H1 (cell line): Measurements from ENCODE around the gene ABCC10. TPM values are rescaled to one million over a fixed set of nuclear protein-coding genes. Genes with fewer than 3 reads are reported as not detected.

Experiments
- CTCF ChIA-PET: fragments of 300-600 bp; sonication (Branson Sonifier 250); formaldehyde crosslinking; loops from one replicate; lab custom pipeline; 2021; ENCODE audit not compliant: partially characterized antibody; lab: Charles Lee
- POLR2A ChIA-PET: fragments of 300-600 bp; sonication (Branson Sonifier 250); formaldehyde crosslinking; loops from one replicate; lab custom pipeline; 2021; ENCODE audit warnings: inconsistent platforms; ENCODE audit not compliant: partially characterized antibody; lab: Charles Lee
- DNase-seq, 2 experiments: peaks; one replicate each; pipeline versions ENCODE4 v3.0.0 to v3.0.0-alpha.2; 2010 to 2022; ENCODE audit warnings: low spot score in 2 of 2, low read depth in 1 of 2, mixed read lengths in 1 of 2
- FAIRE-seq: peaks from 2 replicates; lab custom pipeline; 2011; peaks lifted over from hg19 to GRCh38; lab: Jason Lieb, UNC
- H2AFZ ChIP-seq: 2 replicates; pipeline ENCODE4 v1.8.1; 2012; ENCODE audit warnings: low read length, inconsistent platforms
- H2AK5ac ChIP-seq: 2 replicates; pipeline ENCODE4 v1.6.1; 2013; ENCODE audit warnings: low read depth, low read length
- H2BK120ac ChIP-seq: replicated peaks from 2 replicates; pipeline ENCODE3; 2013; ENCODE audit warnings: low read depth, low read length, inconsistent platforms
- H2BK12ac ChIP-seq: 2 replicates; pipeline ENCODE4 v1.6.1; 2013; ENCODE audit warnings: low read depth, low read length
- H2BK15ac ChIP-seq: 2 replicates; pipeline ENCODE4 v1.6.1; 2013; ENCODE audit warnings: low read length
- H2BK20ac ChIP-seq: 2 replicates; pipeline ENCODE4 v1.6.1; 2013; ENCODE audit warnings: low read length
- H2BK5ac ChIP-seq: 2 replicates; pipeline ENCODE4 v1.6.1; 2013; ENCODE audit warnings: low read depth, low read length
- H3K14ac ChIP-seq: 2 replicates; pipeline ENCODE4 v1.6.1; 2013; ENCODE audit warnings: inconsistent platforms; ENCODE audit not compliant: insufficient read length
- H3K18ac ChIP-seq: 2 replicates; pipeline ENCODE4 v1.6.1; 2013; ENCODE audit warnings: low read length; ENCODE audit errors: extremely low read depth
- H3K23ac ChIP-seq: 2 replicates; pipeline ENCODE4 v1.6.1; 2013; ENCODE audit warnings: inconsistent platforms; ENCODE audit not compliant: insufficient read length
- H3K23me2 ChIP-seq: 2 replicates; pipeline ENCODE4 v1.6.1; 2013; ENCODE audit warnings: low read depth, low read length
- H3K27ac ChIP-seq: 2 replicates; pipeline ENCODE4 v1.6.1; 2011; ENCODE audit warnings: low read depth, low read length, inconsistent platforms
- H3K27me3 ChIP-seq, 4 experiments: replicated peaks in 1 of 4; 1 replicate in 1 of 4; 2 replicates in 3 of 4; pipeline versions ENCODE4 v1.6.1 to v1.8.1; 2011 to 2013; ENCODE audit warnings: low read length in 3 of 4, mild to moderate bottlenecking in 3 of 4, inconsistent platforms in 2 of 4, mixed read lengths in 2 of 4, moderate library complexity in 1 of 4; ENCODE audit not compliant: control insufficient read depth in 3 of 4, insufficient read depth in 3 of 4; ENCODE audit errors: extremely low read depth in 1 of 4
- H3K36me3 ChIP-seq, 4 experiments: 2 replicates each; pipeline versions ENCODE4 v1.6.1 to v1.8.1; 2011 to 2013; ENCODE audit warnings: mild to moderate bottlenecking in 4 of 4, low read length in 3 of 4, moderate library complexity in 2 of 4, control low read depth in 1 of 4, inconsistent platforms in 1 of 4; ENCODE audit not compliant: insufficient read depth in 4 of 4, control insufficient read depth in 2 of 4
- H3K4ac ChIP-seq: replicated peaks from 2 replicates; pipeline ENCODE3; 2013; ENCODE audit warnings: low read length, low read depth, mixed read lengths, inconsistent platforms; ENCODE audit not compliant: insufficient read length
- H3K4me1 ChIP-seq, 4 experiments: replicated peaks in 1 of 4; 1 replicate in 1 of 4; 2 replicates in 3 of 4; pipeline versions ENCODE4 v1.6.1 to v1.8.1; 2011 to 2013; ENCODE audit warnings: low read length in 3 of 4, inconsistent platforms in 2 of 4, mixed read lengths in 1 of 4; ENCODE audit not compliant: insufficient read depth in 4 of 4, control insufficient read depth in 3 of 4
- H3K4me2 ChIP-seq, 2 experiments: 2 replicates each; pipeline versions ENCODE4 v1.6.1 to v1.8.1; 2011 to 2013; ENCODE audit warnings: low read depth in 2 of 2, low read length in 2 of 2, control low read depth in 1 of 2, inconsistent platforms in 1 of 2, mild to moderate bottlenecking in 1 of 2; ENCODE audit not compliant: insufficient read depth in 1 of 2
- H3K4me3 ChIP-seq, 4 experiments: fragments of 200-600, 300-600 bp in 1 of 4; sonication (generic), shearing (Covaris generic), sonication (Bioruptor Twin) in 1 of 4; 2 replicates each; pipeline versions ENCODE4 v1.5.1 to v1.8.1; 2011 to 2016; ENCODE audit warnings: low read length in 4 of 4, low read depth in 3 of 4, control low read depth in 2 of 4, inconsistent platforms in 2 of 4, mild to moderate bottlenecking in 2 of 4, mixed read lengths in 1 of 4, moderate library complexity in 1 of 4; ENCODE audit not compliant: insufficient read depth in 2 of 4; ENCODE audit errors: extremely low read depth in 1 of 4
- H3K56ac ChIP-seq: replicated peaks from 2 replicates; pipeline ENCODE3; 2013; ENCODE audit warnings: low read depth, mild to moderate bottlenecking, mixed read lengths, low read length, inconsistent platforms; ENCODE audit not compliant: insufficient read length
- H3K79me1 ChIP-seq: 2 replicates; pipeline ENCODE4 v1.6.1; 2013; ENCODE audit warnings: low read depth, low read length, control low read depth
- H3K79me2 ChIP-seq, 2 experiments: 2 replicates each; pipeline versions ENCODE4 v1.6.1 to v1.8.1; 2012 to 2013; ENCODE audit warnings: low read length in 2 of 2, mild to moderate bottlenecking in 2 of 2, inconsistent platforms in 1 of 2; ENCODE audit not compliant: insufficient read depth in 2 of 2, control insufficient read depth in 1 of 2
- H3K9ac ChIP-seq, 4 experiments: replicated peaks in 1 of 4; 1 replicate in 1 of 4; 2 replicates in 3 of 4; pipeline versions ENCODE4 v1.6.1 to v1.8.1; 2011 to 2013; ENCODE audit warnings: low read depth in 3 of 4, low read length in 3 of 4, control low read depth in 2 of 4, mild to moderate bottlenecking in 2 of 4, moderate library complexity in 2 of 4, inconsistent platforms in 1 of 4; ENCODE audit errors: extremely low read depth in 1 of 4
- H3K9me3 ChIP-seq, 2 experiments: 2 replicates each; pipeline versions ENCODE4 v1.6.1 to v1.8.1; 2012 to 2013; ENCODE audit warnings: mild to moderate bottlenecking in 2 of 2, moderate library complexity in 2 of 2, control low read depth in 1 of 2, inconsistent platforms in 1 of 2, low read depth in 1 of 2, low read length in 1 of 2, mixed read lengths in 1 of 2; ENCODE audit not compliant: insufficient read depth in 2 of 2
- H4K20me1 ChIP-seq, 2 experiments: replicated peaks in 1 of 2; 2 replicates each; pipeline versions ENCODE3 to v1.8.1; 2011 to 2013; ENCODE audit warnings: inconsistent platforms in 2 of 2, low read length in 2 of 2, mild to moderate bottlenecking in 1 of 2; ENCODE audit not compliant: insufficient read depth in 2 of 2, control insufficient read depth in 1 of 2
- H4K5ac ChIP-seq: 2 replicates; pipeline ENCODE4 v1.6.1; 2013; ENCODE audit warnings: low read length, low read depth, mixed read lengths, inconsistent platforms; ENCODE audit not compliant: insufficient read length
- H4K8ac ChIP-seq: 2 replicates; pipeline ENCODE4 v1.8.0; 2013; ENCODE audit warnings: mild to moderate bottlenecking, moderate library complexity, low read length, inconsistent platforms; ENCODE audit not compliant: insufficient read depth; ENCODE audit errors: extremely low read depth
- H4K91ac ChIP-seq: replicated peaks from 2 replicates; pipeline ENCODE3; 2013; ENCODE audit warnings: low read length, mixed read lengths, inconsistent platforms; ENCODE audit not compliant: insufficient read length
- ASH2L ChIP-seq: fragments of 200-600, 300-600 bp; sonication (generic); IDR thresholded peaks from one replicate; pipeline ENCODE4 v1.7.1; 2017; ENCODE audit warnings: low read length
- CEBPB ChIP-seq: IDR thresholded peaks from 2 replicates; pipeline ENCODE4 v1.6.1; 2012; ENCODE audit warnings: low read depth, low read length
- FOSL1 ChIP-seq: IDR thresholded peaks from 2 replicates; pipeline ENCODE4 v1.6.1; 2011; ENCODE audit warnings: mild to moderate bottlenecking, low read depth, low read length, moderate library complexity; ENCODE audit not compliant: insufficient read depth
- SIN3A ChIP-seq, 2 experiments: IDR thresholded peaks in 1 of 2; conservative IDR thresholded peaks in 1 of 2; 2 replicates each; pipeline ENCODE4 v1.6.1; 2011 to 2012; ENCODE audit warnings: low read length in 2 of 2, improper control_type of control experiment in 1 of 2, low read depth in 1 of 2, mild to moderate bottlenecking in 1 of 2
- SIX5 ChIP-seq: IDR thresholded peaks from 2 replicates; pipeline ENCODE4 v1.6.1; 2011; ENCODE audit warnings: mild to moderate bottlenecking, low read depth, low read length
- SP2 ChIP-seq: IDR thresholded peaks from 2 replicates; pipeline ENCODE4 v1.6.1; 2012; ENCODE audit warnings: mild to moderate bottlenecking, low read length, inconsistent platforms
- ZNF274 ChIP-seq: IDR thresholded peaks from 2 replicates; pipeline ENCODE4 v1.7.0; 2012; ENCODE audit warnings: low read length, borderline replicate concordance; ENCODE audit errors: extremely low read depth
- WGBS, 2 experiments: shearing (Covaris generic) in 1 of 2; methylation state at CpG; one replicate each; pipeline versions ENCODE4 v1.1.6 to v1.1.7; 2013 to 2015; ENCODE audit warnings: low lambda C conversion rate in 2 of 2, mixed read lengths in 2 of 2, inconsistent platforms in 1 of 2, low coverage in 1 of 2, missing lambda C conversion rate in 1 of 2; ENCODE audit not compliant: insufficient replicate concordance in 2 of 2, insufficient coverage in 1 of 2, insufficient read length in 1 of 2; ENCODE audit errors: extremely low coverage in 1 of 2, missing lambda C conversion rate in 1 of 2; 5-methylcytosine and 5-hydroxymethylcytosine counted together
- polyA plus RNA-seq, 7 experiments: library from polyadenylated mRNA; depleted of rRNA in 3 of 7; stranded (reverse) in 5 of 7; unstranded in 2 of 7; fragments of >200 nt in 5 of 7; fragments of 200-250 nt in 2 of 7; gene quantifications; 1 replicate in 5 of 7; 2 replicates in 1 of 7; 4 replicates in 1 of 7; pipeline versions ENCODE4 v1.2.1 to v1.2.3, GENCODE V29; 2011 to 2013; ENCODE audit warnings: missing spikeins in 2 of 7, mixed read lengths in 2 of 7
- total RNA-seq: library from RNA; stranded (reverse); fragmentation: NEBNext Ultra II Directional; extraction: Animal tissue kit (Norgen Biotek cat#: 25700); gene quantifications from 2 replicates; pipeline ENCODE4 v1.2.1, GENCODE V29; 2021
- TF ChIP-seq, protein P1 (sequence below): IDR thresholded peaks from 2 replicates; pipeline ENCODE4 v1.6.1; 2012; ENCODE audit warnings: low read length, inconsistent platforms
- TF ChIP-seq, protein P2 (sequence below): IDR thresholded peaks from 2 replicates; pipeline ENCODE4 v1.6.1; 2012; ENCODE audit warnings: inconsistent platforms

ABCC10 gene
- total and polyA plus RNA-seq, 2 of the 8 experiments (the other 6 are each of a cell fraction or from before 2014, with no cell fraction given): 15.5 to 24.6 TPM

GRCh38 chr6:43477235-43478007 lies 50.1 kb downstream of the ABCC10 start, which contains the start of gene TJAP1:
TSS of gene TJAP1 (plus strand) at chr6:43477570. CDS start at chr6:43499002, 21,432 bp downstream.
- H2BK12ac ChIP-seq: no peak within 1 kb of the TSS
- no peaks in the 10 kb centered on the region for H3K36me3 ChIP-seq
- ChIA-PET CTCF (interaction anchor here (2.3 to 32.9 kb wide), 2 partner anchors 21 to 23 kb away, joined by 6 to 536 read pairs; partner anchors contain the start of gene LRRC73), POLR2A (interaction anchor here (0.6 to 1.9 kb wide), 17 partner anchors 9 to 88 kb away, joined by 3 to 8 read pairs (median 4); partner anchors contain the start of genes DLK2, POLR1C and YIPF3)
- H3K18ac ChIP-seq: peak within 1 kb of the TSS; percentile 66; the same call in 1 of the 2 replicates
- peak within 1 kb of the TSS; percentile 70 for H3K27ac ChIP-seq
- no peak for FAIRE-seq
- peaks cover 11% of the 10 kb centered on the region for H3K79me1 ChIP-seq
- peak within 1 kb of the TSS; percentile 37 for H3K56ac ChIP-seq
- peak within 1 kb of the TSS; percentile 22; the same call in 1 of the 2 replicates for H2BK5ac ChIP-seq
- 8% methylated on average over 21 of the region's 34 CpGs; no CpG with 5 or more reads in 1 of the 2 experiments for WGBS, 2 experiments
- peak within 1 kb of the TSS; percentile 93; the same call in 1 of the 2 replicates for H2AFZ ChIP-seq
- no peak within 1 kb of the TSS for H3K4ac ChIP-seq
- H4K8ac ChIP-seq: peak within 1 kb of the TSS; percentile 89; the same call in 1 of the 2 replicates
- H3K4me1 ChIP-seq: peaks cover 4 to 14% (median 12%) of the 10 kb centered on the region in 4 experiments; a peak in 6 of 7 replicates
- H3K9ac ChIP-seq: peak within 1 kb of the TSS; percentile 62 to 79 (median 68)
- H4K91ac ChIP-seq: no peak within 1 kb of the TSS
- H2BK120ac ChIP-seq: no peak within 1 kb of the TSS
- H2AK5ac ChIP-seq: no peak within 1 kb of the TSS; the same call in 1 of the 2 replicates
- no peak within 1 kb of the TSS for H3K23ac ChIP-seq
- peak; percentile 67 to 100 for DNase-seq
- H4K5ac ChIP-seq: no peak within 1 kb of the TSS
- H2BK15ac ChIP-seq: no peak within 1 kb of the TSS
- H3K4me2 ChIP-seq: peak within 1 kb of the TSS; percentile 73 to 89
- H3K9me3 ChIP-seq: no peaks in the 10 kb centered on the region
- H3K4me3 ChIP-seq: peak within 1 kb of the TSS; percentile 43 to 79 (median 57)
- no peak within 1 kb of the TSS for H3K14ac ChIP-seq
- H3K23me2 ChIP-seq: peaks cover 4% of the 10 kb centered on the region; the same call in 1 of the 2 replicates
- H3K27me3 ChIP-seq: no peaks in the 10 kb centered on the region
- H2BK20ac ChIP-seq: no peak within 1 kb of the TSS
- H4K20me1 ChIP-seq: peaks cover 1 to 2% of the 10 kb centered on the region in 2 experiments
- peaks cover 14 to 44% of the 10 kb centered on the region in 2 experiments for H3K79me2 ChIP-seq
- TF ChIP-seq SIX5: no peak
- TF ChIP-seq CEBPB: no peak
- TF ChIP-seq, protein P1, sequence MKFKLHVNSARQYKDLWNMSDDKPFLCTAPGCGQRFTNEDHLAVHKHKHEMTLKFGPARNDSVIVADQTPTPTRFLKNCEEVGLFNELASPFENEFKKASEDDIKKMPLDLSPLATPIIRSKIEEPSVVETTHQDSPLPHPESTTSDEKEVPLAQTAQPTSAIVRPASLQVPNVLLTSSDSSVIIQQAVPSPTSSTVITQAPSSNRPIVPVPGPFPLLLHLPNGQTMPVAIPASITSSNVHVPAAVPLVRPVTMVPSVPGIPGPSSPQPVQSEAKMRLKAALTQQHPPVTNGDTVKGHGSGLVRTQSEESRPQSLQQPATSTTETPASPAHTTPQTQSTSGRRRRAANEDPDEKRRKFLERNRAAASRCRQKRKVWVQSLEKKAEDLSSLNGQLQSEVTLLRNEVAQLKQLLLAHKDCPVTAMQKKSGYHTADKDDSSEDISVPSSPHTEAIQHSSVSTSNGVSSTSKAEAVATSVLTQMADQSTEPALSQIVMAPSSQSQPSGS: peak; percentile 62; the same call in 1 of the 2 replicates
- TF ChIP-seq, protein P2, sequence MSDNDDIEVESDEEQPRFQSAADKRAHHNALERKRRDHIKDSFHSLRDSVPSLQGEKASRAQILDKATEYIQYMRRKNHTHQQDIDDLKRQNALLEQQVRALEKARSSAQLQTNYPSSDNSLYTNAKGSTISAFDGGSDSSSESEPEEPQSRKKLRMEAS: peak; percentile 44; the same call in 1 of the 2 replicates
- no peak for TF ChIP-seq SP2
- TF ChIP-seq ASH2L: peak; percentile 73
- peak in 1 of 2 experiments; percentile 60; a peak in 2 of 4 replicates for TF ChIP-seq SIN3A (conservative IDR thresholded peaks at IDR 0.05 in 1 of 2, IDR thresholded peaks at IDR 0.05 in 1 of 2; ENCODE audit: low read depth in 1 of 2, low read length in 2 of 2)
- no peak for TF ChIP-seq ZNF274
- TF ChIP-seq FOSL1: no peak
